ENCODE data around the gene GPR135. TPM values are rescaled to one million over a fixed set of nuclear protein-coding genes. Genes with fewer than 3 reads are reported as not detected.

The GPR135 gene
- total RNA-seq, 1 donor from 2014 or later: 6.4 TPM

GRCh38 chr14:59492384-59492783 is 27.2 kb upstream of the GPR135 start:
- Histone ChIP-seq H3K9me3 (no peaks in the 10 kb centered on the region), H3K27ac (no peak overlapping the region), H3K27me3 (no peaks in the 10 kb centered on the region), H3K4me1 (no peaks in the 10 kb centered on the region), H3K36me3 (peaks cover 0 to 51% of the 10 kb centered on the region in 2 donors), H3K4me3 (no peak overlapping the region)
- no peak for DNase-seq (ENCODE audit: extremely low spot score in 2 of 2)
- intact Hi-C loops (cut with DNase I): no loop called here
- TF ChIP-seq CTCF (IDR thresholded peaks at IDR 0.05): no peak
- TF ChIP-seq POLR2AphosphoS5 (IDR thresholded peaks at IDR 0.05; ENCODE audit: insufficient read depth in 1 of 2, low read depth in 1 of 2): no peak
- TF ChIP-seq POLR2A (IDR thresholded peaks at IDR 0.05): no peak

GRCh38 chr14:59490756-59491155 is 25.6 kb upstream of the GPR135 start:
- DNase-seq (ENCODE audit: extremely low spot score in 2 of 2): no peak
- intact Hi-C loops (cut with DNase I): no loop called here
- H3K36me3 ChIP-seq: peaks cover 0 to 49% of the 10 kb centered on the region in 2 donors
- no peaks in the 10 kb centered on the region for H3K9me3 ChIP-seq
- TF ChIP-seq CTCF (IDR thresholded peaks at IDR 0.05) (no peak), POLR2A (IDR thresholded peaks at IDR 0.05) (no peak), POLR2AphosphoS5 (IDR thresholded peaks at IDR 0.05; ENCODE audit: insufficient read depth in 1 of 2, low read depth in 1 of 2) (no peak)
- no peak overlapping the region for H3K4me3 ChIP-seq
- H3K4me1 ChIP-seq: peaks cover 14% of the 10 kb centered on the region
- no peak overlapping the region for H3K27ac ChIP-seq
- no peaks in the 10 kb centered on the region for H3K27me3 ChIP-seq

- Histone ChIP-seq H3K27me3 (no peaks in the 10 kb centered on the region), H3K27ac (peak overlapping the region; percentile 92), H3K4me3 (peak overlapping the region; percentile 69 to 97), H3K9me3 (no peaks in the 10 kb centered on the region), H3K36me3 (peaks cover 0 to 15% of the 10 kb centered on the region in 2 donors), H3K4me1 (peaks cover 58% of the 10 kb centered on the region)
- intact Hi-C loops (cut with DNase I): no loop called here
- peak in 1 of 2 donors; percentile 89 for DNase-seq (ENCODE audit: extremely low spot score in 2 of 2)
- TF ChIP-seq POLR2AphosphoS5 (IDR thresholded peaks at IDR 0.05; ENCODE audit: insufficient read depth in 1 of 2, low read depth in 1 of 2) (no peak), POLR2A (IDR thresholded peaks at IDR 0.05) (no peak), CTCF (IDR thresholded peaks at IDR 0.05) (no peak)
Observed at GRCh38 chr14:59484639-59485175, 19.5 kb upstream of the GPR135 start.

- peaks cover 60% of the 10 kb centered on the region for H3K4me1 ChIP-seq
- intact Hi-C loops (cut with DNase I): no loop called here
Observed at GRCh38 chr14:59483819-59484638, 18.8 kb upstream of the GPR135 start, which contains the start of the genes JKAMP and L3HYPDH. TSS of gene JKAMP (plus strand) at chr14:59484517. CDS start at chr14:59484590, 73 bp downstream. TSS of gene L3HYPDH (minus strand) at chr14:59484408. CDS start at chr14:59484316, 92 bp downstream.

More at GRCh38 chr14:59483819-59484638, 18.8 kb upstream of the GPR135 start, which contains the start of the genes JKAMP and L3HYPDH:
- DNase-seq (ENCODE audit: extremely low spot score in 2 of 2): peak in 1 of 2 donors; percentile 94
- Histone ChIP-seq H3K27me3 (no peaks in the 10 kb centered on the region), H3K4me3 (peak within 1 kb of the TSS; percentile 69 to 97), H3K27ac (peak within 1 kb of the TSS; percentile 92), H3K36me3 (peaks cover 0 to 8% of the 10 kb centered on the region in 2 donors), H3K9me3 (no peaks in the 10 kb centered on the region)
- TF ChIP-seq POLR2A (IDR thresholded peaks at IDR 0.05) (peak in 1 of 2 donors; percentile 75), CTCF (IDR thresholded peaks at IDR 0.05) (peak in 2 of 3 experiments; percentile 39 to 40), POLR2AphosphoS5 (IDR thresholded peaks at IDR 0.05; ENCODE audit: insufficient read depth in 1 of 2, low read depth in 1 of 2) (peak; percentile 73 to 98)
